Stimulated activated naive CD4-positive, alpha-beta T cell (primary cell): ENCODE results near the gene HS3ST6.
"Not testable (repeated sequence)": the region's sequence is repeated elsewhere in the genome, so short reads cannot be mapped to it uniquely, and the experiment has no call there.

Experiments used
- DNase-seq, 6 experiments: peaks; one replicate each; lab custom pipeline; 2025; lab: John Stamatoyannopoulos, UW

HS3ST6 gene

DNA sequence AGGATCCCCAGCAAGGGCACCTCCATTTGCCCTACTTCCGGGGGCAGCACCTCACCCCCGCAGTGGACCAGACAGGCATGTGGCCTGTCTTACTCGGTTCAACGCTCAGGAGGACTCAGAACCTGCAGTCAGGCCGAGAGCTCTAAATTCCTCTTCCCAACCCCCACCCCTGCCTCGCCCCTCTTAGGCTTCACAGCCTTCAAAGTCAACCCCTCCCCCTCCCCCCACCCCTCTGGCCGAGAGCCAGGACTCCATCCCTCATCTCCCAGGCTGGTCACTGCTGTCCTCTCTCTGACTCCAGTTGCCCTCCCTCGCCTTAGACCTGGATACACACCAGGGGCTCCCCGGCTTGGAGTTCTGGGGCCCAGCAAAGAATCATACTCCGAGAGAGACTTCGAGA lies 8.1 kb upstream of the HS3ST6 start:
- DNase-seq, result no peak

DNA sequence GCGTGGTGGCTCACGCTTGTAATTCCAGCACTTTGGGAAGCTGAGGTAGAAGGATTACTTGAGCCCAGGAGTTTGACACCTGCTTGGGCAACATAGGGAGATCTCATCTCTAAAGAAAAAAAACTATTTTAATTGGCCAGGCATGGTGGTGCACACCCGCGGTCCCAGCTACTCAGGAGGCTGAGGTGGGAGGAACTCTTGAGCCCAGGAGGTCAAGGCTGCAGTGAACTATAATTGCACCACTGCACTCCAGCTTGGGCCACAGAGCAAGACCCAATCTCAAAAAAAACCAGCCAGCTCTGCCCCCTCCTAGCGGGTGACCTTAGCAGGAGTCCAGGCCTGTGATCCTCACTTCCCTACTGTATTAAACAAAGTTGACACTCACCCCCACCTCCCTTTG lies 5.9 kb upstream of the HS3ST6 start:
- DNase-seq, result no peak

DNA sequence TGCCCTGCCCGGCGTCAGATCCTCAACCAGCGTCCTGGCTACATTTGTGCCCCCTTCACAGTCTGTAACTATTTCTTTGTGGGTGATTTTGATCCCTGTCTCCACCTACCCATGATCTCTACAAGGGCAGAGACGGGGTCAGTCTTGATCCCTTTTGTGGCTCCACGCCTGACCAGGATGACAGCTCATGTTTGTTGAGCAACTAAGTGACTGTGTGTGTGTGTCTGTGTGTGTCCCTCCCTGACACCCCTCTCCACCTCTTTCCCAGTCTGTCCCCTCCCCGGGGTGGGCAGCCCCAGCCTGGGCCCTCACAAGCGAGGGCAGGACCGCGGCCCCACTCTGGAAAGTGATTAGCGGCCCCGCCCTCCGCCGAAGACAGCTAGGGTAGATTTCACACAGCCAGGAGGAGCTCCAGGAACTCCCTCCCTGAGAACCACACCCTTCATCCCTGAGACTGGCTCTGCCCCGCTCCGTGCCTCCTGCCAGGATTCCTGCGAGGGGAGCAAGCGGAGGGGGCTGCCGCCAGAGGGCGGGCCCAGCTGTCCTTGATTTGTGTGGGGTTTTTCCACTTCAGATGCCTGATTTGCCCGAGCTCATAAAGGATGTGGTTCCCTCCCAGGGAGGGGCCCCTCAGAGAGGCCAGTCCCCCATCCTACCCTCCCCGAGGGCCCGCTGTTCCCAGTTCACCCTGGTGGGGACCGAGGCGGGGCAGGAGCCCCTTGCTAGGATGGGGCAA lies 5.3 kb upstream of the HS3ST6 start:
- no peak for DNase-seq

DNA sequence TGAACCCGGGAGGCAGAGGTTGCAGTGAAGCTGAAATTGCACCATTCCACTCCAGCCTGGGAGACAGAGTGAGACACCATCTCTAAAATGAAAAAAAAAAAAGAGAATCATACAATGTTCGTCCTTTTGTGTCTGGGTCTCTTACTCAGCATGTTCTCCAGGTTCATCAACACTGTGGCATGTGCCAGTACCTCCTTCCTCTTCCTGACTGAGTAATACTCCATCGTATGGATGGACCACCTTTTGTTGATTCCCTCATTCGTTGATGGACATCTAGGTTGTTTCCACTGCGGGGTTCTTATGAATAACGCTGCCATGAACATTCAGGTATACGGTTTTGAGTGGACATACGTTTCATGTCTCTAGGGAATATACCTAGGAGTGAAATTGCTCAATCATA lies 4.1 kb upstream of the HS3ST6 start:
- DNase-seq, result no peak

DNA sequence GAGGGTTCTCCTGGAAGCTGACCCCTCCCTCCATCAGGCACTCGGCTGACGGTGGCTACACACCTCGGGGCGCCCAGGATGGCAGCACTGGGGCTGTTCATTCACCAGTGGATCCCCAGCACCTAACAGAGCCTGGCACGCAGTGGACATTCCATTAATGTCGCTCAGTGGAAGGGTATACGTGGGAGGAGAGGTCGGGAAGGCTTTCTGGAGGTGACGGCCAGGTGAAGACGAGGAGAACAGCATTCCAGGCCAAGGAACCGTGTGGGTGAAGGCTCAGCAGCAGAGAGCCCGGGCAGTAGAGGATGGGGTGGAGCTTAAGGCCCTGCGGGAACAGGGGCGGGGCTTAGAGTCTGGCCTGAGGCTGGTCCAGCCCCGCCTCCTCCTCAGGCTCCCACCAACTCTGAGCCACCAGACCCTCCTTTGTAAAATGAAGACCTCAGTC lies 2.5 kb upstream of the HS3ST6 start:
- DNase-seq, result no peak

DNA sequence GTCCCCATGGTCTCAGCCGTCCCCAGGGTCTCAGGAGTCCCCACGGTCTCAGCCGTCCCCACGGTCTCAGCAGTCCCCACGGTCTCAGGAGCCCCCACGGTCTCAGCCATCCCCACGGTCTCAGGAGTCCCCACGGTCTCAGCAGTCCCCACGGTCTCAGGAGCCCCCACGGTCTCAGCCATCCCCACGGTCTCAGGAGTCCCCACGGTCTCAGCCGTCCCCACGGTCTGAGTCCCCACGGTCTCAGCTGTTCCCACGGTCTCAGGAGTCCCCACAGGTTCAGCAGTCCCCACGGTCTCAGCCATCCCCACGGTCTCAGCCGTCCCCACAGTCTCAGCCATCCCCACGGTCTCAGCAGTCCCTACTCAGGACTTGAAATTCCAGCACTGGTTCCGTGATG lies 1.9 kb upstream of the HS3ST6 start:
- DNase-seq, result not testable (repeated sequence)

DNA sequence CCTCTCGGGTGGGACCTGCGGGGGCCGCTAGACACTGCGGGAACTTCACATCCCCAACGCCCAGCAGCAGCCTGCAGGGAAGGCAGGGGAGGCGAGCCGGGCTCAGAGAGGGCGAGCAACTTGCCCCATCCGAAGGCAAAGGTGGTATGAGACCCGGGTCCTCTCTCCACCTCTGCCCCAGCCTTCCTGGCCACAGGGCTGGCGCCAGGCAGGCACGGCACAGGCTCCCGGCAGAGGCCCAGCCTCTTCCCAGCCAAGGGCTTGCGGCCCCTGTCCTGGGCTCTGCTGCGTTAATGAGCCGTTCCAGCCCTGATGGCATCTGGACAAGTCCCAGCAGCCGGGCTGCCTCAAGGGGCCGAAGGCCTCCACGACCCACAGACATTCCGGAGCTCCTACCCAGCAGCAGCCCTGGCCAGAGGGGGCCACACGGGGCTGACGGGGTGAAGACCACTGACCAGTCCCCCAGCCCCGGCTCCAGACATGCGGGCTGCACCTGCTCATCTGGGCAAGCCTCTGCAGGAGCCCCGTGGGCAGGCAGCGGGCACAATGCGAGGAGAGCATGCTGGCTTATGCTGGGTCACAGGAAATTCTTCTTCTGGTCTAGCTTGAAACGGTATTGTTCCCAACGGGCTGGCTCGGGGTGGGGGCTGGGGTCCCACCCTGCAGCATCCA lies 1.2 kb upstream of the HS3ST6 start:
- DNase-seq, result no peak

DNA sequence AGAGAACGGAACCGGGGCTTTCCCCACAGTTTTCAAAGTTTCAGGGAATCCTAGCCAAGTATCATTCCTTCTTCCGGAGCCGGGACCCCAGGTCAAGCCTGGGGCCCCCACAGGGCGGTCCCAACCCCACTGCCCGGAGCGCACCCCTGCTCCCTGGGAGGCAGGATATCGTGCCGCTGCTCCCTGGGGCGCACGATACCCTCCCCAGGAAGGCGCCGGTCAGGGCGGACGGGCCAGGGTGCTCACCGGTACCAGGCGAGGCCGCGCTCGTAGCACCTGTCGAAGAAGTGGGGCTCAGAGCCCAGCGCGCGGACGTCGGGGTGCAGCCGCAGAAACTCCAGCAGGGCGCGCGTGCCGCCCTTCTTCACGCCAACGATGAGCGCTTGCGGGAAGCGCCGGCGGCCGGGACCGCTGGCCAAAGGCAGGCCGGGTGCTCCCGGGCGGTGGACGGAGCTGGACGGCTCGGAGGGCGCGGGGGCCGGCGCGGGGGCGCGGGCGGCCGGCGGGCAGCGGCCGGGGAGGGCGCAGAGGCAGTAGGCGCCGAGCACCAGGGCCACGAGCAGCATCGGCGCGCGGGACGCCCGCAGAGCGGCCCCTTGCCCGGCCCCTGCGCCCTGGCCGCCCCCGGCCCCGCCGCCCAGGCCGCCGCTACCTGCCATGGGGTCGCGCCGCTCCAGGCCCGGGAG lies 407 bp downstream of the HS3ST6 start:
- no peak for DNase-seq

DNA sequence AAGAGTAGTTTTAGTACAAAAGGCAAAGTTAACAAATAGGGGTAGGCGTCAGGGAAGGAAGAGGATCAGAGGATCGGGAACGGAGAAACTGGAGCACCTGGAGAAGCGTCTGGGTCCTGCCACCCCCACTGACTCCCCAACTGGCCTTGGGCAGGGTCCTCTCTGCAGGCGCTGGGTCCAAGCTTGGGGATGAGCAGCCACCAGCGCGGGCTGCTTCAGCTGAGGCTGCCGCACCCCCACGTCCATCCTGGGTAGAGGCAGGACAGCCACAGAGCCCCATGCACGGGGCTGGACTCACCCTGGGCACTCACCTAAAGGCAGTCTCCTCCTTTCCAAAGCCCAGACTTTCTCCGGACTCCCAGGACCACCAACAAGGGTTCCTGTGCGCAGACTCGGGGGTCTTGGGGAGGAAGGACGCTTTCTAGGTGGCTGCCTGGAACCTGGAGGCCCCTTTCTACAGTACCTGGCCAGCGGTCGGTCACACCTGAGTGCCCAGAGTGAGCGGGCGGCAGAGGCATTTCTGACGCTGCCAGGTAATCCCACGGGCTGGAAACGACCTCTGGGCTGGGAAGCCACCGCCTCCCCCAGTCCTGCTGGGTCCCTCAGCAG lies 1.1 kb downstream of the HS3ST6 start:
- no peak for DNase-seq

DNA sequence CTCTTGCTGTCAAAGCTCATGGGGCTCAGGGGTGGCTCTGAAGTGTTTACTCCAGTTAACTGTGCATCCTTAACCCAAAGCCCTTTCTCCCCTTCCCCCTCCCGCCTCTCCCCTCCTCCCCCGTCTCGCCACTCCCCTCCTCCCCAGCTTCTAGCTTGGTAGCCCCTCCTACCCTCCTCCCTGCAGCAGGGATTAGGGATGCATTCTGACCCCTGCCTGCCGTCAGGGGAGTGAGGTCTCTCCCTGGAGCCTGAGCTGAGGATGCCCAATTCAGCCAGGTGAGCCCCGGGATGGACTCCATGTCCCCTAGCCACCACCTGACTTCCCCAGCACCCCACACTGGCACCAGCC lies 1.6 kb downstream of the HS3ST6 start:
- no peak for DNase-seq

DNA sequence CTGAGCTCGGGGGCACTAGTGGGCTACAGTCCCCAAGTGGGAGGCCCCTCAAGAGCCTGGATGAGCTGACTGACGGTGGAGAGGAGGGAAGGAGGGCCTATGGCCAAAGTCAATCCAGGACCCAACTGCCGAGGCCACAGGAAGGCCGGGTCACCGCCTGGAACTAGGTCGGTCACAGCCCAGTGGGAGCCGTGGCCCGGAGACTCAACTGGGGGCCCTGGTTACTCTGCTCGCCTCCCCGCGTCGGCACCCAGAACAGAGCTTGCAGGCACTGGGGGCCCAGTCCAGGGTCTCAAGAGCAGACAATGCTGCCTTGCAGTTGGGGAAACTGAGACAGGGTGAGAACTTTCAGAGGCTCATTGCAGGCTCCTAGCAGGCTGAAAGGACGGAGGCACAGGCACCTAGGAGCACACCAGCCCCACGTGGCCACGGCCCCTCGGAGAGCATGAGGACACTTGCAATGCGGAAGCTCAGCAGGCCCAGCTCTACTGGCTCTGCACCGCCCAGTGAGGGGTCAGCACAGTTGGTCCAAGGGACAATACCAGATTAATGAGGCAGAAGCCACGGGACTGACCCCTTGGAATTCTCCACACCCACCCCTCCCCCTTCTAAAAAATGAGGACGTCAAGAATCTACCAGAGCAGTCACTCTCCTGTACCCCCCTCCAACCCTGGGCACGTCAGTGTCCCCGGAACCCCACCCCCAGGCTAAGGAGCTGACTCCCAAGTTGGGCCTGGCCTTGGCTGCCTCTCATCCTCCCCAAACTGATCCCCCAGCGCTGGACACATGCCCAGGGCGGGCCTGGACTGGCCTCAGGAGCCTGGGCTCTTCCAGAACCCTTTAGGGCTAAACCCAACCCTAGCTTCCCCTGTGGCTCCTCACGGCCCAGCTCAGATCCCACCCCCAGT lies 2.2 kb downstream of the HS3ST6 start:
- DNase-seq, result no peak

DNA sequence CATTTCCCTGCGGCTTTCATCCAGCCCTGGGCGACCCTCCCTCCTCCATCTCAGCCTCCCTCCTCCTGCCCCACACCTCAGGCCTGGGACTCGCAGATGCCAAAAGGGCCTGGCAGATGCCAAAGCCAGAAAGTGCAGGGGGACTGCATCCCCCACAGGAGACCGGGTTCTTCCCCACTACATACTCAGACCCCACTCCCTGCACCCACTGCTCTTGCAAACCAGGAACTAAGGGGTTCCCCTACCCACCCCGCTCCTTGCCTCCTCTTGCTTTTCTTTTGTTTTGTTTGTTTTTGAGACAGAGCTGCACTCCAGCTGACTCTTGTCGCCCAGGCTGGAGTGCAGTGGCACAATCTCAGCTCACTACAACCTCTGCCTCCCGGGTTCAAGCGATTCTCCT lies 3.2 kb downstream of the HS3ST6 start:
- no peak for DNase-seq

DNA sequence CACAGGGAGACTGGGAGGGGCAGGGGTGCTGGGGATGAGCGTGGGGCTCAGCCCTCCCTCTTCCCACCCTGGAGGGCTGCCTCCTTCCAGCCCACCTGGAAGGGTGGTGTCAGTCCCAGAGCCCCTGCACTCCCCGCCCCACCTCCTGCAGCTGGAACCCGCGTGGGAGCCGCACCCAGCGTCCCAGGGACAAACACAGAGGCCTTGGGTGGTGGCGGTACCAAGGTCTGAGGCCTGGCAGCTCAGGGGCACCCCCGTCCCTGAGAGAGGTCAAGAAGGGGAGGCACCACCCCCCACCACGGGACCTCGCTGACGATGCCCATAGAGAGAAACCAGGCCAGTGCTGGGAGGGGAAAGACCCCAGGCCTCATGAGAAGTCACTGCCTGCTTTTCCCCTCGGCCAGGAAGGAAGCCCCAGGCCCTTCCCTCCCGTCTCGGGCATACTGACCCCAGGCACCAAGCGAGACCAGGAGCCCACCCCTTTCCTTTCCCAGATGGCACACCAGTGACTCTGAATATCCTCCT lies 4.1 kb downstream of the HS3ST6 start:
- DNase-seq, result no peak

DNA sequence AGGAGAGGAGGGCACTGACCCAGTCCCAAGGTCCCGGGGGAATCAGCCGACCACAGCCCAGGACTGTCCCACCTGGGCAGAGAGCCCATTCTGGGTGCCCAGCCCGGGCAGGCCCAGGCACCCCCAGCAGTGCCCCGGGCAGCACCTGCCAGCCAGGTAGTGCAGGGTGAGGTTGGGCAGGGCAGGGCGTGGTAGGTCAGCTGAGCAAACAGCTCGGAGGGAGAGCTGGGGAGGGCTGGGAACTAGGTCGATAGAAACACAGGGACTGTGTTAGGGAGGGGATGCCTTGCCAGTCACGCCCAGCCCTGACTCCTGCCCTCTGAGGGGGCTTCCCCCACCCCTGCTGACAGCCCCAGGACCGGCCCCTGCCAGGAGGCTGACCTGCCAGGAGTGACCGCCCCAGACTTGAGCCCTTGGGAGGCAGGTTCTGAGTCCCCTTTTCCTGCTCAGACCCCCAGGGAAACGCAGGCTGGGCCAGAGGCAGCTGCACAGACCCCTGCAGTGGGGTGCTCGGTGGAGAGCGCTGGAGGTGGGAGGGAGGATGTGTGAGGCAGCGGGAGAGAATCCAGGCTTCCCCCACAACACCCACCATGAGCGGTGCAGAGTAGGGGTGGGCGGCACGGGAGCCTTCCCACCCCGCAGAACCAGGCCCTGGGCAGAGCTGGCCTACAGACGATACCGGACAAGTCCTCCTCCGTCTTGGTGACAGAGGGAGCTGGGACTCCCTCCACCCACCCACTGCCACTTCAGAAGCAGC lies 4.7 kb downstream of the HS3ST6 start:
- DNase-seq, result no peak

DNA sequence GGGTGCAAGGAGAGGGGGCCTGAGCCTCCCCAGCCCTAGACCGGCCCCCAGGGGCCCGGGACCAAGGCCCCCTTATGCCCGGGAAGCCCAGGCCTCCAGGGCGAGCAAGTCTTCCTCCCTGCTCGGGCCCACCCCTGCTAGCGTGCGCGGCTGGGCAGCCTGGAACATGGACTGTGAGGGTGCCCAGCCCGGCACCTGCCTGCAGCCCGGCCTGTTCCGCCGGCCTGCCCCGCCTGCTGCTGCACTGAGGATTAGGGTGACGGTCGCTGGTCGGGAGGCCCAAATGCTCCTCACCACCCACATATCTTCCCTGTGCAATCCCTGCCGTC lies 6.0 kb downstream of the HS3ST6 start:
- no peak for DNase-seq

DNA sequence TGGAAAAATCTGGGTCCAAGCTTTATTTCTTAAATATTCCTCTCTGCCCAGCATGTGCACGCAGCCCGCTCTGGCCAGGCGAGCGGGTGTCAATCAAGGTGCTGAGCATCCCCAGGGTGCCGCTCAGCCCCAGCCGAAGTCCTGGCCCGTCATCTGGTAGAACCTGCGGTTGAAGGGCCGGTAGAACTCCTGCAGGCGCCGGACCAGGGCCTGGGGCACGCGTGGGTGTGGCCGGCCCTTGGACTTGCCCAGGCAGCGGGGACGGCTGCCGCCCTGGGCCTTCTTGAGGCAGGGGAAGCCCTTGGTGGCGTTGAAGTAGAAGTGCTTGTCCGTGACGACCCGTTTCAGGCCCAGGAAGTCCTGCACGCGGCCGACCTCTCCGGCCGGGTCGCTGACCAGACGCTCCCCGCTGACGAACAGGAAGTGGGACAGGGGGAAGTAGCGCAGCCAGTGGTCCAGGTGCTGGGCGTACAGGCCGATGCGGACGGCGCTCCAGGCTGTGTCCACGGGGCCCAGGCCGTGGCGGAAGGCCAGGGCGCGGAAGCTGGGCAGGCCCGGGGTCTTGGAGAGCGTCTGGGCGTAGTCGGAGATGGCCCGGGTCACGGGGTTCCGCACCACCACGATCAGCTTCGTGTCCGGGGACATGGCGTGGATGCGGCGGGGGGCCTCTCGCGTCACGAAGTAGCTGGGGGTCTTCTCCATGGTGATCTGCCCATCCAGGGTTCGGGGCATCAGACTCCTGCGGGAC lies 6.6 kb downstream of the HS3ST6 start:
- no peak for DNase-seq

DNA sequence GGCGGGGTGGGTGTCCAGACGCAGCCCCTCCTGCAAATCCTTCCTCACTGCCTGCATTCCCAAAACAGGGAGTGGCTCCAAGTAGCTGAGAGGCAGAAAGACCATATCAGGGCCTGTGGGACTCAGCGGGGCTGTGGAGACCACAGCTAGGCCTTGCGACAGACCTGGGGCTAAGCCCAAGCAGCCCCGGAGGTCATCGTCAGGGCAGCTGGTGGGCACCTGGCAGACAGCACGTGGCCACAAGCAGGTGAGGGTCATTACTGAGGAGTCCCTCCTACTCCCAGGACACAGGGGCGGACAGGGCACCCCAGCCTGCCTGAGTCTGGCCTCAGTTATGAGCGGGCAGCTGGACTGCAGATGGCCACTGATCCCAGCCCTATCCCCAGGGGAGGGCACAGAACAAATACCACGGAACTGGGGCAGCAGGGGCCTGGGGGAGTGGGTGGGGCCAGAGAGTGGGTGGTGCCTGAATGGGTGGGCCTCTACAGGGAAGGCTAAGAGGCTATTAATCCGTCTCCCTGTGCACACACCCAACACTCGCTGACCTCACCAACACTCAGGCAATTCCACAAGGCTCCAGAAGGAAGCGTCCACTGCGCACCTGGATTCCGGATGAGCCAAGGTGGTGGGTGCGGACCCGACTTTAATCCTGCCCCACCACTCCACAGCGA lies 8.5 kb downstream of the HS3ST6 start:
- no peak for DNase-seq

DNA sequence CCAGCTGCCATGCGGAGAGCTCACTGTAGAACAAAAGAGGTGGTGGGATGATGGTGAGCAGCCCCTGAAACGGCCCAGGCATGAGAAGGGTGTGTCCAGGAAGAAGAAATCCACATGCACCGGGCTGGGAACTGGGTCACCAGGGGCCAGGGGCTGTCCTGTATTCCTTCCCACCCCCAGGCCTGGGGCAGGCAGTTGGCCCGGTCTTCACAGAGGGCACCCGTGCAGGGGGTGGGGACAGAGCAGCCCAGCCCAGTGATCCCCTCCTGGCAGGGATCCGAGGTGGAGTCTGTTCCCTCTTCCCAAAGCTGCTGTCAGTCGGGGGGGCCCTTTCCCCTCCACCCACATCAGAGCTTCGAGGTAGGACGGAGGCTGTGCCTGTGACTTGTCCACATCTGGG lies 9.2 kb downstream of the HS3ST6 start:
- no peak for DNase-seq

DNA sequence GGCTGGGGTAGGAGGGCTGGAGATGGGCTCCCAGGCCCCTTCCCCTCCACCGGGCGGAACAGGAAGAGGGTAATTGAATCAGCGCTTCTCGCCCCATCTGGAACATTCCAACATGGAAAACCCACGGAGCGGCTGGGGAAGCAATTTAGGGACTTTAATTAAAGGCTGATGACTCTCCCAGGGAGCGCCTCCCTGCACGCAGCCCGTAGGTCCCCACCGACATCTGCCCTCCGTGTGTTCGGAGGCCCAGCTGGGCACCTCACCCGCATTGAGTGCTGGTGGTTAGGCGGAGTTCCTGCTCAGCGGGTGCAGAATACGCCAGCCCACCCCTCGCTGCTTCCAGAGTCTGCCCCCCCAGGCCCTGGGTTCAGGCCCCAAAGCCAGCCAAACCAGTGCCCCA lies 10.0 kb downstream of the HS3ST6 start:
- DNase-seq, result no peak
